Large intestine (tissue), 3 donors: ENCODE results near the gene HDAC4. TPM values are rescaled to one million over a fixed set of nuclear protein-coding genes. Genes with fewer than 3 reads are reported as not detected.

Experiments used
- DNase-seq, 2 donors: peaks; one replicate each; pipeline versions ENCODE4 v3.0.0 to v3.0.0-alpha.2; 2013
- H3K27ac ChIP-seq: one replicate; pipeline ENCODE4 v1.5.1; 2013; ENCODE audit warnings: low read length
- H3K27me3 ChIP-seq: 2 replicates; pipeline ENCODE4 v1.6.1; 2013; ENCODE audit warnings: low read length; ENCODE audit not compliant: control insufficient read depth, insufficient read depth
- H3K36me3 ChIP-seq: 2 replicates; pipeline ENCODE4 v1.6.1; 2013; ENCODE audit warnings: low read length; ENCODE audit not compliant: control insufficient read depth, insufficient read depth
- H3K4me1 ChIP-seq: one replicate; pipeline ENCODE4 v1.6.1; 2013; ENCODE audit warnings: low read length; ENCODE audit not compliant: control insufficient read depth, insufficient read depth
- H3K4me3 ChIP-seq: one replicate; pipeline ENCODE4 v1.5.1; 2013; ENCODE audit warnings: low read length
- H3K9me3 ChIP-seq: one replicate; pipeline ENCODE4 v1.6.1; 2013; ENCODE audit warnings: mild to moderate bottlenecking, low read depth, low read length, moderate library complexity; ENCODE audit not compliant: control insufficient read depth
- WGBS: methylation state at CpG from one replicate; pipeline ENCODE4 v1.1.5; 2013; ENCODE audit warnings: low lambda C conversion rate; ENCODE audit not compliant: insufficient coverage; 5-methylcytosine and 5-hydroxymethylcytosine counted together
- polyA plus RNA-seq: library from polyadenylated mRNA; unstranded; fragments of 120-200 nt; gene quantifications from one replicate; pipeline ENCODE4 v1.2.1, GENCODE V29; 2013

The HDAC4 gene
- polyA plus RNA-seq, 1 donor: 10.7 TPM

DNA sequence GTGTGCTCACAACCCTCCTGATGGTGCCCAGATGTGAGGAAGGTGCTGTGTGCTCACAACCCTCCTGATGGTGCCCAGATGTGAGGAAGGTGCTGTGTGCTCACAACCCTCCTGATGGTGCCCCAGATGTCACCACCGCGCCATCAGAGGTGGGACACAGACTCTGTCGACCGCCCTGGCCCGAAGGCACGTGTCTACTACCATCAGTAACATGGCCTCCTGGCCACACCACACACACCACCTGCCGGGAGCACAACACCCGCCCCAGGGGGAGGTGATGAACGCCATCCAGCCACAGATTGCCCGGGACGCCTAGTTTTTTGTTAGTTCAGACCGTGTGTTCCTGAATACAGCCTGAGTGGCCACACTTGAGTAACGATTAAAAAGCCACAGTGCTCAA is 24.5 kb downstream of the HDAC4 start:
- H3K27ac ChIP-seq: no peak overlapping the region
- DNase-seq: no peak
- no CpG with 5 or more reads among the region's 13 CpGs for WGBS
- H3K36me3 ChIP-seq: no peaks in the 10 kb centered on the region
- H3K4me3 ChIP-seq: no peak overlapping the region
- no peaks in the 10 kb centered on the region for H3K27me3 ChIP-seq
- H3K4me1 ChIP-seq: no peaks in the 10 kb centered on the region
- no peaks in the 10 kb centered on the region for H3K9me3 ChIP-seq

DNA sequence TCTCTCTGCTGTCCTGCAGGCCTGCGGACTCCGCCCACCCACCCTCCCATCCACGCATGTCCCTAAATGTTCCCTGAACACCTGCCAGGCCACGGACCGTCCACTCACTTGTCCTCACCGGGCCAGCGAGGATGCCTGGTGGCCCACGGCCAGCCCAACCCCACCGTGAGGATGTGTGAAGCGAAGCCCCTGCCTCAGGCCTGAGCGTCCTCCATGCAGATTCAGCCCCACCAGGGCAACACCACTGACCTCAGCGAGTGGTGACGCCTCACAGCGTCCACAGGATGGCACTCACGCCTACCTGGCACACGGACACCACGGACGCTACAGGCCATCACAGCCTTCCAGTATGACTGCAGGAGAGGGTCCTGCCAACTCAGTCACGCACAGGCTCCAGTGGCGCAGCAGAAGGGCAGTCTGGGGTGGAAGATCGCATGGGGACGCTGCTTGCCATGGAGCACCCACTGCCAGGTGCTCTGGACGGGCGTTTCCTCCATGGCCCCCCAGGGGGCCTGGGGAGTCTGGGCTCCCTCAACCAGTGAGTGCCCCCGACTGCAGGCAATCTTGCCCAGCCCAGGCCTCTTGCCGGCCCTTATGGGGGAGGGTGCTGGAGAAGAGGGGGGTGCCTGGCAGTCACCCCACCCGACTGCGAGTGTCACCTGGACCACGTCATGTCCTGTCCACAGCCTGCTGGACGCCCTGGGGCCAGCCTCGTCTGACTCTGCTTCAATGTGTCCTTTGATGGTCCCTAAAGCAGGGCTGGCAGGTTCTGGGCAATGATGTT is 25.4 kb downstream of the HDAC4 start:
- no peaks in the 10 kb centered on the region for H3K4me1 ChIP-seq
- no CpG with 5 or more reads among the region's 31 CpGs for WGBS
- H3K27ac ChIP-seq: no peak overlapping the region

DNA sequence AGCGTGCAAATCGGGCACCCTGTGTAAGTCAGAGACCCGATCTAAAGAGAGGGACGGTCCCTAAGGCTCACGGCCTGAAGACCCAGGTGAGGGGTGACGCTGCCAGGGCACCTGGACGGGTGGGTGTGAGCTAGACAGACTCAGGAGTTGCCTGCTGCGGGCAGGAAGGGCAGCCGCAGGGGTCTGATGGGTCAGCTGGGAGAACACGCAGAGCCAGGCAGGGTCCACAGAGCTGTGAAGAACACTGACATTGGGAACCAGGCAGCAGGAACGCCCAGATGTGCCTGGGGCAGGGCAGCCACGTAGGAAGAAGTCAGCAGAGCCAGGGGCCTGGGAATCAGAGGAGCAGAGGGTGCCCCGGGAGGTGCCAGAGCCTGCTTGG is 25.9 kb downstream of the HDAC4 start:
- Histone ChIP-seq H3K4me1 (no peaks in the 10 kb centered on the region), H3K27ac (no peak overlapping the region), H3K9me3 (no peaks in the 10 kb centered on the region), H3K4me3 (no peak overlapping the region), H3K27me3 (no peaks in the 10 kb centered on the region), H3K36me3 (no peaks in the 10 kb centered on the region)
- DNase-seq: no peak
- no CpG with 5 or more reads among the region's 13 CpGs for WGBS

More for the DNA sequence above, 25.4 kb downstream of the HDAC4 start:
- no peak overlapping the region for H3K4me3 ChIP-seq
- no peaks in the 10 kb centered on the region for H3K36me3 ChIP-seq
- no peaks in the 10 kb centered on the region for H3K9me3 ChIP-seq
- H3K27me3 ChIP-seq: no peaks in the 10 kb centered on the region
- no peak for DNase-seq

DNA sequence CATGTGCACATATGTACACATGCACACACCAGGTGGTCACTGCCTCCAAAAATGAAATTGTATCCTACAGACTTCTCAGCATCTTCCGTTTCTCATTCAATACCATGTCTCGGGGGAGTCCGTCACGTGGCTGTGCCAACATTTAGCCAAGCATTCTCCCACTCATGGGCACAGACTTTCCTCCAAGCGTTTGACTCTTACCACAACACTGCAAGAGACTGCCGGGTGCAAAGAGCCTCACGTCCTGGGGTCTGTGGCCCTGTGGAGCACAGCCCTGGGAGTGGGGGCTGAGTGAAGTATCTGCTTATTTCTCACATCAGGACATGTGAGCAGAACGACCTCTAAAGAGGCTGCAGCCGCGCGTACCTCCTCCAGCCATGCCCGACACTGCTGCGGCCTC is 28.0 kb downstream of the HDAC4 start:
- Histone ChIP-seq H3K36me3 (no peaks in the 10 kb centered on the region), H3K27ac (no peak overlapping the region), H3K4me1 (no peaks in the 10 kb centered on the region), H3K27me3 (no peaks in the 10 kb centered on the region), H3K9me3 (no peaks in the 10 kb centered on the region), H3K4me3 (no peak overlapping the region)
- DNase-seq: no peak
- no CpG with 5 or more reads among the region's 13 CpGs for WGBS

DNA sequence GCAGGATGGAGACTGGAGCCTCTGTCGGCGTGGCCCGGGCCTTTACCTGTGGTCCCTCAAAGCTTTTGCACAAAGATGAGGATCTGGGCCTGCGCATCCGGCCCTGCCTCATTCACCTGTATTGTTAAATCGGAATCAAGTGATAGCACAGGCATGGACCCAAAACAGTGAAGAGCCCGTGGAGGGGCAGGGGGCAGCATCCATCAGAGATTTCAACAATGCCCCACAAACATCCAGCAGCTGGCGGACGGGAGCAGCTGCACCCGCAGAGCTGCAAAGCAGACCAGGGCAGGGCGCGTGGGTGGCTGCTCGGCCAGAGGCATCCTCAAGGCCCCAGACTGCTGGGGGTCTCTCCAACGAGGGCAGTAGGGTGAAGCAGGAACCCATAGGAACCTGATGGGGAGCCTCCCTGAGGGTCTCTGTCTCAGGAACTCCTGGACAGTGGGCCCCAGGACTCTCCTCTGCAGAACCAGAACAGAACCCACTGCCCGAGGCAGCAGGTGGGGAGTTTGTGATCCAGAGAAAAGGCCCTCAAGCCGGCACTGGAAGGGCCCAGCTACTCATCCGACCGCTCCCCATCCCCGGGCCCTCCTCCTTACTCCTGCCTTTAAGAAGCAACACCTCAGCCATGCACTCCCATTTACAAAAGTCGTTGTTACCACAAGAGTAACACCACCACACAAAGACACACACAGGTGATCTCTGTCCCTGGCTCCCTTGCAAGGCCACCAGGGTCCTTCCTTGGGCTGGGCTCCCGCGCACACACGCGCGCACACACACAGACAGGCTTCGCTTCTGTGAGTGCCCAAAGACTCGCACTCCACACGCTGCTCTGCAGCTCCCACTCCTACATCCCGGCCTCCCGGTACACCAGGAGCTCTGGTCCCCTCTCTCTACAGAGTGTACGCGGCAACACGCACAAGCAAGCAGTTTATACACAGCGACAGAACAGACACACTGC is 28.8 kb downstream of the HDAC4 start:
- H3K27me3 ChIP-seq: no peaks in the 10 kb centered on the region
- H3K4me3 ChIP-seq: no peak overlapping the region
- no peaks in the 10 kb centered on the region for H3K4me1 ChIP-seq
- no peak overlapping the region for H3K27ac ChIP-seq
- no peaks in the 10 kb centered on the region for H3K36me3 ChIP-seq
- no peak for DNase-seq
- WGBS: no CpG with 5 or more reads among the region's 34 CpGs
- H3K9me3 ChIP-seq: no peaks in the 10 kb centered on the region

DNA sequence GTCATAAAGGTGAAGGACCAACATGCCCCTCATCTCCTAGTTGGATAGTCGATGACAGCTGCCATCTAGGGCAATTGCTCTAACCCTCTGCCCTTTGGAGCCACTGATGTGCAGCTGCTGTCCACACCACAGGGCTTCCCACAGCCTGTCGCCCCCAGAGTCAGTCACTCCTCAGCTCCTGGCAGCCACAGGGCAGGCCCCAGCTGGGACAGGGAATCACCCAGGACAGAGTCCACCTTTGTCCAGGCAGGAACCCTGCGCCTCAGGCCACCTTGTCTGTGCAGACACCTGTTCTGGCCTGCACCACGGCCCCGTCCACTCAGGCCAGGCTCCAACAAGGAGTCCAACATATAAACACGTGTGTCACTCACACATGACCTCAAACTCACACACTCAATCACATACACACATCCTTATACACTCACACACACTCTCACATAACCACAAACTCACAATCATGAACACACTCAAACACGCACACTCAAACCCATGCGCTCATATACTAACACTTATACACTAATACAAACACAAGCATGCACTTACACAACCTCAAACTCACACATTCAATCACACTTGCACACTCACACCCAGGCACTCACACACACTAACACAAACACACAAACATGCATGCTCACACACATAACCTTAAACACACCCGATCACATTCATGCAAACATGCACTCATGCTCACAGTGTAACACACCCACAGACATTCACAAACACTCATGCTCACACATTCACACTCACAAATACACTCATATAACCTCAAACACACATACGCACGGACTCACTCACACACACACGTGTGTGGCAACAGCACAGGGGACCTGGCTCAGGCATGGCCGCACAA is 29.7 kb downstream of the HDAC4 start:
- Histone ChIP-seq H3K27me3 (no peaks in the 10 kb centered on the region), H3K9me3 (no peaks in the 10 kb centered on the region), H3K36me3 (no peaks in the 10 kb centered on the region), H3K4me3 (no peak overlapping the region), H3K4me1 (no peaks in the 10 kb centered on the region), H3K27ac (no peak overlapping the region)
- no peak for DNase-seq
- WGBS: no CpG with 5 or more reads among the region's 13 CpGs

DNA sequence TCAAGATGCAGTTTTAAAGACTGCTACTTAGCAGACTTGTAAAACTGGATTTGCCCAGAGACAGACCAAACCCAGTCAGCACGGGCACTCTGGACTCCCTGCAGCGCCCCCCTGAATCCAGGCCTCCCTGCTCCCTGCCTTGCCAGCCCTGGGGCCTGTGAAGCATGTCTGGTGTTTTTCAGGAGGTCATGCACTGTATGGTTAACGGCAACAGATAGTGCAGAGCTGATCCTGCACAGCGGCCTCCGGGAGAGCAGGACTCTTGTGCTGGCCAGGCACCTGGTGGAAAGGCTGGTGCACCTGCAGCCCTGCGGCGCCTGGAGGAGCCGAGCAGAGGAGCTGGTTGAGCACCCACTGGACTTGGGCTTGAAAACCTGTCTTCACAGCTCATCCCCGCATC is 30.4 kb downstream of the HDAC4 start:
- no peaks in the 10 kb centered on the region for H3K27me3 ChIP-seq
- no CpG with 5 or more reads among the region's 9 CpGs for WGBS
- no peak overlapping the region for H3K4me3 ChIP-seq
- DNase-seq: no peak
- no peaks in the 10 kb centered on the region for H3K36me3 ChIP-seq
- H3K4me1 ChIP-seq: no peaks in the 10 kb centered on the region
- H3K9me3 ChIP-seq: no peaks in the 10 kb centered on the region
- H3K27ac ChIP-seq: no peak overlapping the region

DNA sequence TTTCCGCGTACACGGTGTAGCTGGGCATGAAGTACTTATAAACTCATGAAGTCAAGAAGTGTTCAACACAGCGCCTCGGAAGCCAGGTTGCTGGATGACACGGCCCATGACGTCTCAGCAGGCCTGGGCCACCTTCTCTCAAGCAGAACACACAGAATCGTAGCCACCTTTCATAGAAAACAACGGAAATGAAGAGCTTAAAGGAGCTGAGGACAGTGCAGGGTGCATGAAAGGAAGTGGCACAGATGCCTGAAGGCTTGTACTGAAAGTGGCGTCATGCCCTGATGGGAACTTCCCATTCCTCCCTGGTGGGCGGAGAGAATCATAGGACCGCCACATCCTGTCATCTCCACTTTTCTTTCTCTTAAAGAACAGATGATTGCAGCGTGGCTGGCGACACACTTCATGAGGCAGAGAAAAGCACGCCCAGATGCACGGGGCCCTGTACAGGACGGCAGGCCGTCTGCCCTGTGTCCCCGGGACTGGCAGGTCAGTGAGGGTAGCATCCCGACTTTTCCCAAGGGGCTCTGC is 31.1 kb downstream of the HDAC4 start:
- no peaks in the 10 kb centered on the region for H3K9me3 ChIP-seq
- DNase-seq: no peak
- H3K27me3 ChIP-seq: no peaks in the 10 kb centered on the region
- no peak overlapping the region for H3K27ac ChIP-seq
- H3K4me3 ChIP-seq: no peak overlapping the region
- no CpG with 5 or more reads among the region's 20 CpGs for WGBS
- H3K36me3 ChIP-seq: no peaks in the 10 kb centered on the region
- no peaks in the 10 kb centered on the region for H3K4me1 ChIP-seq

DNA sequence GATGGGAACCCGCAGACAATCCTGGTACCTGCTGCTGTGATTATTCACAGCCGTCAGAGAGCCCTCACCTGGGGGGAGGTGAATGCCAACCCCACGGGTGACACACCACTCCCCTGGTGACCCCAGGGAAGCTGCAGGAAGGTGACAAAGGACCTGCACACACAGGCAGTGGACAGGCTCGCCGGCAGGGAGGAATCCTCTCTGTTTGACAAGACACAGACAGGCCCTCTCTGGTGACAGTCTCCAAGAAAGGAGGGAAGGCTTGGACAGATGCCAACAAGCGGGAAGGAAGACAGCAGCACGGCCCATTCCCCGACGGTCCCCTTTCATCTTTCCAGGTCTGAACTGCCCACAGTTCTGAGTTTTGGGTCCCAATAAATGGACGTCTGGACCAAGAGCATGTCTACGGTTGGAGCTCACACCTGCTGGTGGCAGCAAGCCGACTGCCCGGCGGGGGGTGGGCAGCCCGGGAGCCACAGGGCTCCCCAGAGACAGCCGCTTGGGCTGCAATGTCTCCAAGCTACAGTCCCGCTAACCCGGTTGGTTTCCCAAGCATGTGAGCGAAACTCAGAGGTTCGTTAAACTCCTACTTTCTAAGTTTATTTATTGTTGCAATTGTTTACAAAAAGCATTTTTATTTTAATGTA is 31.8 kb downstream of the HDAC4 start:
- Histone ChIP-seq H3K36me3 (no peaks in the 10 kb centered on the region), H3K27me3 (no peaks in the 10 kb centered on the region), H3K9me3 (no peaks in the 10 kb centered on the region), H3K4me3 (no peak overlapping the region), H3K4me1 (no peaks in the 10 kb centered on the region), H3K27ac (no peak overlapping the region)
- 83% methylated on average over 1 of the region's 20 CpGs for WGBS
- no peak for DNase-seq
